HEK293 (cell line): Measurements from ENCODE around the gene PHLDA1.

Experiments
- CTCF ChIA-PET: fragments of 350-600 bp; formaldehyde crosslinking; extraction: SDS; loops from one replicate; lab custom pipeline; 2021; ENCODE audit warnings: antibody characterized with exemption; lab: Yijun Ruan, JAX
- POLR2A ChIA-PET: fragments of 300-600 bp; formaldehyde crosslinking; extraction: SDS; loops from one replicate; lab custom pipeline; 2020; ENCODE audit warnings: antibody characterized with exemption, inconsistent platforms; lab: Yijun Ruan, JAX
- H3K27ac ChIP-seq: fragments of 200-500 bp; sonication (Bioruptor generic); 2 replicates; pipeline ENCODE4 v1.5.1; 2014; ENCODE audit warnings: low read depth, low read length, control low read depth, inconsistent platforms; ENCODE audit errors: extremely low read depth
- H3K36me3 ChIP-seq, 2 experiments: fragments of 200-500 bp in 1 of 2; sonication (Bioruptor generic) in 1 of 2; 1 replicate in 1 of 2; 2 replicates in 1 of 2; pipeline ENCODE4 v1.5.1; 2014 to 2017; ENCODE audit warnings: inconsistent platforms in 2 of 2, low read length in 2 of 2; ENCODE audit not compliant: control insufficient read depth in 2 of 2, insufficient read depth in 1 of 2
- H3K4me1 ChIP-seq: fragments of 200-500 bp; sonication (Bioruptor generic); 2 replicates; pipeline ENCODE4 v1.5.1; 2014; ENCODE audit warnings: mild to moderate bottlenecking, low read length, inconsistent platforms; ENCODE audit not compliant: control insufficient read depth, insufficient read depth
- H3K4me3 ChIP-seq: 2 replicates; pipeline ENCODE4 v1.5.1; 2011; ENCODE audit warnings: low read depth, mild to moderate bottlenecking, control low read depth, low read length, moderate library complexity
- H3K9me3 ChIP-seq: fragments of 200-500 bp; sonication (Bioruptor generic); 2 replicates; pipeline ENCODE4 v1.5.1; 2014; ENCODE audit warnings: low read depth, low read length, inconsistent platforms; ENCODE audit not compliant: control insufficient read depth, insufficient read depth
- ELK4 ChIP-seq: IDR thresholded peaks from 2 replicates; pipeline ENCODE4 v1.6.1; 2011; ENCODE audit warnings: mild to moderate bottlenecking, low read depth, low read length, borderline replicate concordance
- KLF10 ChIP-seq: fragments of 450-650 bp; IDR thresholded peaks from 2 replicates; pipeline ENCODE4 v1.5.1; 2018; ENCODE audit warnings: missing biosample characterization, mild to moderate bottlenecking, missing genetic modification characterization
- KLF17 ChIP-seq: fragments of 450-650 bp; formaldehyde crosslinking; IDR thresholded peaks from 2 replicates; pipeline ENCODE4 v1.5.1; 2016; ENCODE audit warnings: missing biosample characterization, missing genetic modification characterization
- KLF9 ChIP-seq: fragments of 450-650 bp; formaldehyde crosslinking; IDR thresholded peaks from 2 replicates; pipeline ENCODE4 v1.5.1; 2016; ENCODE audit warnings: missing biosample characterization, missing genetic modification characterization, low read depth
- TRIM28 ChIP-seq: IDR thresholded peaks from 2 replicates; pipeline ENCODE4 v1.6.1; 2011; ENCODE audit warnings: low read length, control low read depth, borderline replicate concordance
- ZFP69B ChIP-seq: fragments of 450-650 bp; formaldehyde crosslinking; IDR thresholded peaks from 2 replicates; pipeline ENCODE4 v1.5.1; 2016; ENCODE audit warnings: missing biosample characterization, missing genetic modification characterization
- ZNF10 ChIP-seq: fragments of 450-650 bp; formaldehyde crosslinking; IDR thresholded peaks from 2 replicates; pipeline ENCODE4 v1.5.1; 2017; ENCODE audit warnings: missing biosample characterization, missing genetic modification characterization
- ZNF112 ChIP-seq: fragments of 450-650 bp; formaldehyde crosslinking; IDR thresholded peaks from 2 replicates; pipeline ENCODE4 v1.5.0; 2017; ENCODE audit warnings: missing biosample characterization, missing genetic modification characterization
- ZNF155 ChIP-seq: fragments of 450-650 bp; formaldehyde crosslinking; IDR thresholded peaks from 2 replicates; pipeline ENCODE4 v1.5.1; 2016; ENCODE audit warnings: missing biosample characterization, missing genetic modification characterization
- ZNF2 ChIP-seq: fragments of 450-650 bp; formaldehyde crosslinking; IDR thresholded peaks from 2 replicates; pipeline ENCODE4 v1.5.1; 2016; ENCODE audit warnings: missing biosample characterization, missing genetic modification characterization
- ZNF239 ChIP-seq: fragments of 450-650 bp; formaldehyde crosslinking; IDR thresholded peaks from 2 replicates; pipeline ENCODE4 v1.5.1; 2016; ENCODE audit warnings: missing biosample characterization, missing genetic modification characterization
- ZNF404 ChIP-seq: fragments of 450-650 bp; formaldehyde crosslinking; IDR thresholded peaks from 2 replicates; pipeline ENCODE4 v1.5.1; 2017; ENCODE audit warnings: missing biosample characterization, missing genetic modification characterization
- ZNF426 ChIP-seq: fragments of 450-650 bp; formaldehyde crosslinking; IDR thresholded peaks from 2 replicates; pipeline ENCODE4 v1.5.1; 2017; ENCODE audit warnings: missing biosample characterization, missing genetic modification characterization, mild to moderate bottlenecking, inconsistent platforms, moderate library complexity
- ZNF510 ChIP-seq: fragments of 450-650 bp; formaldehyde crosslinking; IDR thresholded peaks from 2 replicates; pipeline ENCODE4 v1.5.1; 2018; ENCODE audit warnings: mild to moderate bottlenecking, missing genetic modification characterization, missing biosample characterization; ENCODE audit not compliant: insufficient replicate concordance
- ZNF560 ChIP-seq: fragments of 450-650 bp; formaldehyde crosslinking; IDR thresholded peaks from 2 replicates; pipeline ENCODE4 v1.5.1; 2017; ENCODE audit warnings: missing biosample characterization, missing genetic modification characterization, borderline replicate concordance
- ZNF629 ChIP-seq: fragments of 450-650 bp; formaldehyde crosslinking; IDR thresholded peaks from 2 replicates; pipeline ENCODE4 v1.5.1; 2017; ENCODE audit warnings: missing biosample characterization, missing genetic modification characterization
- ZNF701 ChIP-seq: fragments of 450-650 bp; formaldehyde crosslinking; IDR thresholded peaks from 2 replicates; pipeline ENCODE4 v1.5.1; 2016; ENCODE audit warnings: missing biosample characterization, missing genetic modification characterization
- ZSCAN16 ChIP-seq: fragments of 450-650 bp; formaldehyde crosslinking; IDR thresholded peaks from 2 replicates; pipeline ENCODE4 v1.5.1; 2016; ENCODE audit warnings: missing biosample characterization, missing genetic modification characterization
- TF ChIP-seq, protein P1 (sequence below): fragments of 450-650 bp; formaldehyde crosslinking; IDR thresholded peaks from 2 replicates; pipeline ENCODE4 v1.5.1; 2016; ENCODE audit warnings: missing biosample characterization, missing genetic modification characterization
- TF ChIP-seq, protein P2 (sequence below): fragments of 450-650 bp; formaldehyde crosslinking; IDR thresholded peaks from 2 replicates; pipeline ENCODE4; 2016; ENCODE audit warnings: missing biosample characterization, missing genetic modification characterization

Gene PHLDA1

DNA sequence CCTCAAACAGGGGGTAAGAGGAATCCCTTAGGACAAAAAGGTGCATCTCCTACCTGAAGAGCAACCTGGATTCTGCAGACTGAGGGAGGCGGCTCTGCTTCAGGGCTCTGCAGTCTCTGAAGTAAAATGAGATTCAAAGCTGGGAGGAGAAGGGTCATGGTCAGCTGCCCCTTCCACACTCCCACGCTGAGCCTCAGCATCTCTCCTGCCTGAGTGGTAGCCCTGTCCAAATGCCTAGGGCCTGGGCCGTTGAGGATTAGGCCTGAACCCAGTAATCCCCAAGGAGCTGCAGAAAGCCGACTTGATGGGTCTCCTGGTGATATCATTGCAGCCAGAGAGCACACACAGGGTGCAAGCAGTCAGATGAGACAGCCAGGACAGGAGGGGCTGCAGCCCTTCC, 18.9 kb downstream of the PHLDA1 start:
- Histone ChIP-seq H3K4me1 (peaks cover 3% of the 10 kb centered on the region; the same call in 1 of the 2 replicates), H3K4me3 (no peak overlapping the region), H3K36me3 (no peaks in the 10 kb centered on the region), H3K27ac (no peak overlapping the region), H3K9me3 (no peaks in the 10 kb centered on the region)
- TF ChIP-seq ZNF560 (tag by site-specific recombination) (no peak), ZNF112 (tag by site-specific recombination) (no peak), ZNF10 (tag by site-specific recombination) (no peak), ELK4 (no peak), ZNF510 (tag by site-specific recombination) (no peak), ZNF239 (no peak)
- ChIA-PET CTCF (no interaction called here), POLR2A (interaction anchor here (0.6 kb wide), 1 partner anchor 35 kb away, joined by 3 read pairs; no protein-coding TSS in a partner anchor)

DNA sequence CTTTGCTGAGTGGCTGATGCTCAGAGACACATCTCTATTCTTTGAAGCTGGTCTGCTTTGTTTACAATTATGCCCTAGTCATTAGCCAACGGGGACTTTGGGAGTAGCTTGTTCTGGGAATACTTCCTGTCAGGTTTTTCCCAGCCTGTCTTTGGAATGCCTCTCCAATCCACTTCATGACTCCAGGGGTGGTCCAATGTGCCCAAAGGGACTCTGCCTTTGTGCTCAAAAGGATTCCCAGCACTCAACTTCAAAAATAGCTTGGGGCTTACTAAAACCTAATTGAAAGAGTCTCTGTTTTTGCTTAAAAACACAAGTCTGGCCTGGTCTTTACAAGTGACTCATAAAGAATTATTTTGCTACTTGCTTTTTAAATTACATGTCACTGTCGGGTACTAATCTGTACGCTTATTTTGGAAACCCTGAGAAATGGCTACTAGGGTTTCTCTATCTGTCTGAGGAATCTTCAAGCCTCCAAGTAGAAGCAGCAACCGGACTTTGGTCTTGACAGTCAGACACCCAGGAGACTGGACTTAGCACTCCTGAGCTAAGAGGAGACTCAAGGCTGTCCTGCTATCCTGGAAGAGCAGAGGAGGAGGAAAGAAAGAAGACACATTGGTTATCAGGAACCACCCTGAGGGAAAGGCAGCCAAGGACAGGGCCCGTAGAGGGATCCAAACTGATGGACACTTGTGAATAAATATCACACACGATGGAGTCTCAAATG, 20.7 kb downstream of the PHLDA1 start:
- Histone ChIP-seq H3K27ac (no peak overlapping the region), H3K9me3 (no peaks in the 10 kb centered on the region), H3K4me1 (peaks cover 3% of the 10 kb centered on the region; the same call in 1 of the 2 replicates), H3K36me3 (no peaks in the 10 kb centered on the region), H3K4me3 (no peak overlapping the region)
- TF ChIP-seq, protein P1, sequence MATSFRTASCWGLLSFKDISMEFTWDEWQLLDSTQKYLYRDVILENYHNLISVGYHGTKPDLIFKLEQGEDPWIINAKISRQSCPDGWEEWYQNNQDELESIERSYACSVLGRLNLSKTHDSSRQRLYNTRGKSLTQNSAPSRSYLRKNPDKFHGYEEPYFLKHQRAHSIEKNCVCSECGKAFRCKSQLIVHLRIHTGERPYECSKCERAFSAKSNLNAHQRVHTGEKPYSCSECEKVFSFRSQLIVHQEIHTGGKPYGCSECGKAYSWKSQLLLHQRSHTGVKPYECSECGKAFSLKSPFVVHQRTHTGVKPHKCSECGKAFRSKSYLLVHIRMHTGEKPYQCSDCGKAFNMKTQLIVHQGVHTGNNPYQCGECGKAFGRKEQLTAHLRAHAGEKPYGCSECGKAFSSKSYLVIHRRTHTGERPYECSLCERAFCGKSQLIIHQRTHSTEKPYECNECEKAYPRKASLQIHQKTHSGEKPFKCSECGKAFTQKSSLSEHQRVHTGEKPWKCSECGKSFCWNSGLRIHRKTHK (tag by site-specific recombination) = no peak
- TF ChIP-seq ZNF701 (tag by site-specific recombination) (no peak), ZSCAN16 (tag by site-specific recombination) (no peak), ZNF2 (tag by site-specific recombination) (no peak), KLF17 (tag by site-specific recombination) (no peak), KLF9 (tag by site-specific recombination) (no peak), ZNF629 (tag by site-specific recombination) (no peak), ZNF426 (tag by site-specific recombination) (no peak), KLF10 (tag by site-specific recombination) (no peak)
- ChIA-PET CTCF (interaction anchor here (0.7 kb wide), 1 partner anchor 484 kb away, joined by 4 read pairs; no protein-coding TSS in a partner anchor), POLR2A (no interaction called here)

DNA sequence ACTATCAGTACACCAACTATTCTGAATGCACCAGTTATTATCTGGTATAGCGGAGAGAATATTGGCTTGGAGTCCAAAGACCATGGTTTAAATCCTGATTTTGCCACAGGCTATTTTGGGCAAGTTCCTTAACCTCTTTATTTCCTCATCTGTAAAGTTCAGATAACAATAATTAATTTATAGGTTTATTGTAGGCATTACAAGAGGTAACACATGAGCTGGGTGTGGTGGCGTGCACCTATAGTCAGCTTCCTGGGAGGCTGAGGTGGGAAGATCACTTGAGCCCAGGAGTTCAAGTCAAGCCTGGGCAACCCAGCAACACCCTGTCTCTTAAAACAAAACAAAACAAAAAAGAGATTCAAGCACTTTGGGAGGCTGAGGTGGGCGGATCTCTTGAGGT, 23.1 kb downstream of the PHLDA1 start:
- ChIA-PET POLR2A (no interaction called here), CTCF (no interaction called here)
- no peaks in the 10 kb centered on the region for H3K36me3 ChIP-seq
- H3K4me1 ChIP-seq = no peaks in the 10 kb centered on the region
- no peaks in the 10 kb centered on the region for H3K9me3 ChIP-seq
- TF ChIP-seq KLF10 (tag by site-specific recombination) (no peak), ZNF404 (tag by site-specific recombination) (no peak), ZFP69B (tag by site-specific recombination) (no peak), TRIM28 (no peak), ZNF155 (tag by site-specific recombination) (no peak)
- TF ChIP-seq, protein P2, sequence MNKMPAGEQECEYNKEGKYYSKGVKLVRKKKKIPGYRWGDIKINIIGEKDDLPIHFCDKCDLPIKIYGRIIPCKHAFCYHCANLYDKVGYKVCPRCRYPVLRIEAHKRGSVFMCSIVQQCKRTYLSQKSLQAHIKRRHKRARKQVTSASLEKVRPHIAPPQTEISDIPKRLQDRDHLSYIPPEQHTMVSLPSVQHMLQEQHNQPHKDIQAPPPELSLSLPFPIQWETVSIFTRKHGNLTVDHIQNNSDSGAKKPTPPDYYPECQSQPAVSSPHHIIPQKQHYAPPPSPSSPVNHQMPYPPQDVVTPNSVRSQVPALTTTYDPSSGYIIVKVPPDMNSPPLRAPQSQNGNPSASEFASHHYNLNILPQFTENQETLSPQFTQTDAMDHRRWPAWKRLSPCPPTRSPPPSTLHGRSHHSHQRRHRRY (tag by site-specific recombination) = no peak
- no peak overlapping the region for H3K27ac ChIP-seq
- H3K4me3 ChIP-seq = no peak overlapping the region
